NCI-H1694 (cell line): Measurements from ENCODE around the gene GTF2F2.

ENCODE experiments used
- DNase-seq: peaks from one replicate; lab custom pipeline; 2025; lab: John Stamatoyannopoulos, UW

Gene GTF2F2

GRCh38 chr13:45303026-45303425, 182.7 kb downstream of the GTF2F2 start:
- DNase-seq, result no peak

DNA sequence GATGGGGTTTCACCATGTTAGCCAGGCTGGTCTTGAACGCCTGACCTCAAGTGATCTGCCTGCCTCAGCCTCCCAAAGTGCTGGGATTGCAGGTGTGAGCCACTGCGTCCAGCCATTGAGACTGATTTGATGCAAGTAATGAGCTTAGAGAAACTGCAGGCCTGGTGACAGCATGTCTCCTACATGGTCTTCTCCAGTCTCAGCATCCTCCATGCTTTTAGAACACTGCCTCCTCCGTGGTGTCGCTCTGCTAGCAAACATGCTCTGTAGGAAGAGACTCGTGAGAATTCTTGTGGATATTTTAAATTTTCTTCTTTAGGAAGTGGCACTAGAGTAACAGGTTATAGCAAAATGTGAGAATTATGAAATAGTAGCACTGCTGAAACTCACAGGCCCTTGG, 183.6 kb downstream of the GTF2F2 start:
- no peak for DNase-seq

- no peak for DNase-seq
Measured at GRCh38 chr13:45305079-45305478, 184.8 kb downstream of the GTF2F2 start.

GRCh38 chr13:45306966-45307365, 186.7 kb downstream of the GTF2F2 start:
- DNase-seq, result no peak

DNA sequence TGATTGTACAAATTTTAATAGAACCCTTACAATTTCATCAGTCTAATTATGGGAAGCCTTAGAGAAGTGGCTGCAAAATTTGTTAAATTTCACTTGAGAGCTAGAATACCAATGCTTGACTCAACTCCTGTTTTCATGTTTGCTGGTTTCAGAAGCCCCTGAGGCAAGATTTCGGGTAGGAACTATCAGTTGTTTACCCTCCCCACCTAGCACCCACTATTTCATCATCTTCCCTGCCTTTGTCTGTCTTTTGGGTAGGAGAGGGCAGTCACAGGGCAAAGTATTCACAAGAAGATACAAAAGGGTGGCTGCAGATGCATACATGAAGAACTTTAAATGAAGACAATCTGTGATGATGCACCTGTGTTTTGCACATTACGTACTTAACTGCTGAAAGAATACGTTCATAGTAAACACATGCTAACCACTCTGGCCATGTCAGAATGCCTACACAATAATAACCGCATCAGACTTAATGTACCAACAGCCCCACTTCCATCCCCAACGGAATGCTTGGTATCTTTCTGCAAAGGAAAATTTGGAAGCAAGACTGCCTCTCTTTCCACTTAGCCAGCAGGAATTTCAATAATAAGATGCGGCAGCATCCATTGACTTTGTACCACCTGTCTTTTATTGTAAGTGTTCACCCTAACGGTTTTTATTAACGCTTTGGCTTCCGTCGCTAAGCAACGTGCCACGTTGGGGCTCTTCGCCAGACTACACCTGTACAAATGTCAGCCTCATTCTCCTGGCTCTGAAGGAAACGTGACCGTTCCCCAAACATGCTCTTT, 190.2 kb downstream of the GTF2F2 start:
- DNase-seq, result no peak

DNA sequence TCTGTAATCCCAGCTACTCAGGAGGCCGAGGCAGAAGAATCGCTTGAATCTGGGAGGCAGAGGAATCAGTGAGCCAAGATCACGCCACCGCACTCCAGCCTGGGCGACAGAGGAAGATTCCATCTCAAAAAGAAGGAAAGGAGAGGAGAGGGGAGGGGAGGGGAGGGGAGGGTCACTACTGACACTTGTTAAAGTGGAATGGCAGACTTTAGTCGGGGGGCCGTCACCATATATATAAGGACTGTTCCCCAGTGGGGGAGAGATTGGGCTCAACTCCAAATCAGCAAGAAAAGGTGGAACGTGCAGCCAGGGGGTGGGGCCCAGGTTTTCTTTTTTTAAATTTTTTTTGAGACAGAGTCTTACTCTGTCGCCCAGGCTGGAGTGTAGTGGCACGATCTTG, 194.5 kb downstream of the GTF2F2 start:
- no peak for DNase-seq

- DNase-seq, result no peak
Measured at GRCh38 chr13:45315520-45316167, 195.3 kb downstream of the GTF2F2 start.

DNA sequence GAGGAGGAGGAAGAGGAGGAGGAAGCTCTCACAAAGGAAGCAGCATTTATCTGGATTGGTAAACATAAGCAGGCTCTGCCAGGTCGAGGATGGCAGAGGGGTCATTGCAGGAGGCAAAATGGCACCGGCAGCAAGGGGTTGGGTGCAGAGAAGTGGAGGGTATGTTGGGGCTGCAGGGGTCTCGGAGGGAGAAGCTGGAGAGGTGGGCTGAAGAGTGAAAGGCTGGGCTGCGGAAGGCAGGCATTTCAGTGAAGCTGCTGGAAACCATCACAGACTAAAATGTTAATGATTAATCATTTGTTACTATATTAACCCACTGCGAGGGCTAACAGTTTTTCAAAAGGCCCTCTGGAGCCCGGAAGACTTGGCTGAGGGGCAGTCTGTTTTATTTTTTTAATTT, 196.0 kb downstream of the GTF2F2 start:
- DNase-seq, result no peak

DNA sequence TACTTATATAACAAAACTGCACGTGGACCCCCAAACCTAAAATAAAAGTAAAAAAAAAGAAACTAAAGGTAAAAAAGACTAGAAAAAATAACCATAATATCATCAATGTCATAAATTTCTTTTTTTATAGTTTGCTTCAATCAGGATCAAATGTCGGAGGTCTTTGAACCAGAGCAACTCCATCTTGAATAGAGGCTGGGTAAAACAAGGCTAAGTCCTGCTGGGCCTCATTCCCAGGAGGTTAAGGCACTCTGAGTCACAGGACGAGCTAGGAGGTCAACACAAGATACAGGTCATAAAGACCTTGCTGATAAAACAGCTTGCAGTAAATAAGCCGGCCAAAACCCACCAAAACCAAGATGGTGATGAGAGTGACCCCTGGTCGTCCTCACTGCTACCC, 196.7 kb downstream of the GTF2F2 start:
- no peak for DNase-seq

GRCh38 chr13:45320876-45321629, 200.7 kb downstream of the GTF2F2 start:
- DNase-seq, result no peak

- no peak for DNase-seq
Measured at GRCh38 chr13:45325806-45326205, 205.5 kb downstream of the GTF2F2 start.

DNA sequence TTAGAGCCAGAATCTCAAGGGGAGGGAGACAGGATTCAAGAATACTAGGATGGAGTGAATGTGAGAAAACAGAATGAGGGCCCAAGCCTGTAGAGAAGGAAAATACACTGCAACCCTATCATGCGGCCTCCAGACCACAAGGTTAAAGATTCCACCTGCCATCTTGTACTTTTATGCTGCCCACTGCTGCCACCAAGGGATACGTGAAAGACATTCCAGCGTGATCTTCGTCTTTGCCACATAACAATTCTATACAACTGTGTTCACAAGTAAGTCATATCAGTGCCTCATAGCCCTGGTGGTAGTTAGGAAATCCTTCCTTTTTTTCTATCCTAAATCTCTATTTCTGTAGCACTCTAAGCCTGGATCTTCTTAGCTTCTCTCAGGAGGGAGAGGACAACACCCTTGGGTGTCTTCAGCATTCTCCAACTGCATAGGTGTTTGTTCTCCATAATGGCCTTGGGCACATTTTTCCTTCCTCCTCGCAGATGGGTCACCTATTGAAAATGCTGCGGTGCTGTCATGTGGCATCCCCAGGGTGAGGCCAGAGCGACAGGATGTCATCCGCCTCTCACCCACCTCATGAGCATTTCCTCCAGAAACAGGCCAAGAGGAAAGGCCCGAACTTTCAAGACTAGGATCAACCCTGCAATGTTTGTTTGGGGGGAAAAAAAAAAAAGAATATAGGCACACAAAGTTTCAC, 207.1 kb downstream of the GTF2F2 start:
- no peak for DNase-seq

GRCh38 chr13:45328661-45329111, 208.4 kb downstream of the GTF2F2 start:
- DNase-seq, result no peak

DNA sequence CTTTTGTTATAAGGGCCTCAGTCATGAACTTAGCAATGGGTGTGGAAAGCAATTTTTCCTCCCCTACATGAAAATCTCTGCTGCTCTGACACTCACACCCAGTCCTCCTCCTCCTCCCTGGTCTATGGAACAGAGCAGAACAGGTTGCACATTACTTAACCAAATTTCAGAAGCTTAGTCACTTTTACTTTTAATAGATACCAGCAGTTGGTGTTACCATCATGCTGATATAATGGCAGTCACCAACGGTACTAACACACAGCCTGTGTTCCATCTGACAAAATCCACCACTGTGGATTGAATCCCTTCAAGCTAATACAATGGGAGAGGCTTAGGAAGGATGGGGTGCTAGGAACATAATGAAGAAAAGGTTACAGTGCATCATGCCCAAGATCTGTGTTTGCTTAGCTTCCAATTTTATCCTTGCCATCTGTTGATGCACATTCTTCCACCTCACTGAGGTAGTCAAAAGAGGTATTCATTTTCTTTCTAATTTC, 210.9 kb downstream of the GTF2F2 start:
- DNase-seq, result peak; percentile 6

DNA sequence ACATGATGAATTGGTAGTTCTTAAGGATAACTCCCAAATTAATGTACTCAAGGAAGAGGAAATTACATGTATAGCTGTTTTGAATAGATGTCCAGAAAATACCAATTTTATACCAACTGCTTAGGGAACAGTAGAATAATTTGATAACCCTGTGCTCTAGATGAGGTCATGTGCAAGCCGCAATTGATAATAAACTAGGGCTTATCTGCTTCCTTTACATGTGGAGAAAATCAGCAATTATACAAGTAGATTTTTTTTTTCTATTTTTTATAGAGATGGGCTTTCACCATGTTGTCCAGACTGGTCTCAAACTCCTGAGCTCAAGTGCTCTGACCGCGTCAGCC, 211.4 kb downstream of the GTF2F2 start:
- DNase-seq, result no peak

DNA sequence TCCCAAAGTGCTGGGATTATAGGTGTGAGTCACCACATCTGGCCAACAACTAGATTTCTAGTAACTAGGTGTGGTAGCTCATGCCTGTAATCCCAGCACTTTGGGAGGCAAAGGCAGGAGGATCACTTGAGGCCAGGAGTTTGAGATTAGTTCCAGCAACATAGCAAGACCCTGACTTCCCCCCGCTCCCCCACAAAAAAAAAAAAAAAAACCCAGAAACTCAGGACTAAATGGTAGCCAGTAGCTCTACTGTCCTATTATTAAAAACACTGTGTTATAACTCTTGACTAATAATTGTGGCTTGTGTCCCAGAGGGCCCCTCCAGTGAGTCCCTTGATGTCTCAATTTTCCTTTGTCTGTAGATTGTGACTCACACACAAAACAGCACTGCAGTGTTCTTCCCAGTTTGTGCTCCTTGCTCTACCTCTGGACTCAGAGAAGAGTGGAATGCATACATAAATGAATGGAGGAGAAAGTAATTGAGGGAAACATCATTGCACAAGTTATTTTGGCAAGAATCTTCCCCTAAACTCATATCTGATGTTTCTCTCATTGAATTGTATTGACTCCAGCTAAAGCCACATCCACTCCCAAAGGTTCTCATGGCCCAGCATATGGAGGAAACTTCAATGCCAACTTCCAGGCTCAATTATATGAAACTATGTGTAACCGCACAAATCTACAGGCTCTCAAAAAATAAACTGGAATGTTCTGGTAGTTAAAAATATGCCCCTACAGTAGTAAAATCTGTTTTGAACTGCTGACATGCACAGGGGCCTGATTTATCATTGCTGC, 211.9 kb downstream of the GTF2F2 start:
- no peak for DNase-seq

- DNase-seq, result no peak
Measured at GRCh38 chr13:45332831-45333219, 212.5 kb downstream of the GTF2F2 start.

DNA sequence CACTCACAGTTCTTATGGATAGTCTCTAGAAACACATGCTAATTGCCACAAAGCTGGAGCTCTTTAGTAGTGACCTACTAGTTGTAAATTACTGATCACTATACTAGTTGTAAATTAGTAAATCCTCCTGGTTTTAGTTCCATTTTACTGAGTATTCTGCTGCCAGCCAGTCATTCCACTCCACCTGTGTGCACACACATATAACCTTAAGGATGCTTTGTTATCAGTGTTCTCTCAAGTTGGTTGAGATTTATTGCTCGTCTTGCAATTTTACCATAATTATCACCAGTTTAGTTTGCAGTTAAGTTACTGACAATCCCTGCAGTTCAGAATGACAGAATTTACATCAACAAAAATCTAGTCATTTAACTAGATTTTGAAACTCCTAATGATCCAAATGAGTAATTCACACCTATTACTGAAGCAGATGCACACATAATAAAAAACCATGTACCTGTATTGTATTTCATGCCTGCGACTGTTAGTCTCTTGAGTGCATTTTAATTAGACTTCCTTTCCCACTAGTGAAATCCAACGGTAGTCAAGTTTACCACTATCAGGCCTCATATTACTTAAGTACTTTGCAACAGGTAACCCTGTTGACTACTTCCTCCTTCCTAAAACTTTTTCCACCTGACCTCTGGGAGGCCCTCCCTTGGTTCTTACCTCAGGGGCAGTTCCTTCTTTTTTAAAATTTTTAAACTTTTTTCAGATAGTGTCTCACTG, 213.1 kb downstream of the GTF2F2 start:
- no peak for DNase-seq
